ENCODE measurements around the gene RALB.

RALB gene

DNA sequence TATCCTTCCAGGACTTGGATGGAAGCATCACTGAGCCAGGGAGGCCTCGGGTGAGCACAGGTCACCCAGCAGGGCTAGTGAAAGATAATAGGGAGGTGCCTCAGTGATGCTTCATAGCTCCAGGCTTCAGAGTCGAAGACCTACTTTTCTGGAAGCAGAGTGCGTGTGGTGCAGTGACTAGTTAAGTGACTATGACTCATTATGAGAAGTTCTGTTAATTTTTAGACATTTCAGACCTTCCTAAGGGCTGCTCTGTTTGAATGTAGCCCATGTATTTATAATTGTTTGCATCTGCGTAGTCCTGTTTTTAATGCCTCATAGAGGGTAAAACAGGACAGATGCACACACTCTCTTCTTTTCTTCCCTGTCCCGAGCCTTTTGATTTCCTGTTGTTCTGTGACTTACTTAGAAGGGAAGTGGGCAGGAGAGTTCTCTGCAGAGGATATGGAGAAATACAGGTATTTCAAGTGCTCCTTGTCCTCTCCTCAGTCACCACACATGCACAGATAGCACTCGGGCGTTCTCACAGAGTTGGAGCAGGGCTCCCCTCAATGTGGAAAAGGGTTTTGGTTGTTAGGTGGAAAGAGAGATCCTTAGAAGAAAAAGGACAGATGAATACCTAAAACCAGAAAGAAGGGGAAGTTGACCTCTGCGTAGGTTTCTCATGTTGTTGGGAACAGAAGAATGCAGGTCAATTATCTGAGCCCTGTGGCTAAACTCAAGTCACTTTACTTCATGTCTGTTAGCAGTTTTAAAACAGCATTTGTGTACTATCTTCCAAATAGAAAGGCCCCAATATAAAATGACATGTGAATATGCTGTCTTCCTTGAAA lies 34.7 kb downstream of the RALB start:
- no peak overlapping the region for H3K4me3 ChIP-seq (ENCODE audit: low read depth, low read length)
- no peak for TF ChIP-seq CTCF (IDR thresholded peaks at IDR 0.05; ENCODE audit: borderline replicate concordance, insufficient read depth, low read depth, low read length)

- no peak overlapping the region for H3K4me3 ChIP-seq (ENCODE audit: low read depth, low read length)
- no peak for TF ChIP-seq CTCF (IDR thresholded peaks at IDR 0.05; ENCODE audit: borderline replicate concordance, insufficient read depth, low read depth, low read length)
Observed at GRCh38 chr2:120288016-120288373, 35.3 kb downstream of the RALB start.

GRCh38 chr2:120289221-120289906 lies 36.7 kb downstream of the RALB start:
- H3K4me3 ChIP-seq (ENCODE audit: low read depth, low read length), result no peak overlapping the region

GRCh38 chr2:120290737-120291136 lies 38.1 kb downstream of the RALB start:
- no peak for TF ChIP-seq CTCF (IDR thresholded peaks at IDR 0.05; ENCODE audit: borderline replicate concordance, insufficient read depth, low read depth, low read length)
- H3K4me3 ChIP-seq (ENCODE audit: low read depth, low read length), result no peak overlapping the region

More at GRCh38 chr2:120289221-120289906, 36.7 kb downstream of the RALB start:
- TF ChIP-seq CTCF (IDR thresholded peaks at IDR 0.05; ENCODE audit: borderline replicate concordance, insufficient read depth, low read depth, low read length), result peak; percentile 4; the same call in 1 of the 2 replicates

- no peak overlapping the region for H3K4me3 ChIP-seq (ENCODE audit: low read depth, low read length)
- TF ChIP-seq CTCF (IDR thresholded peaks at IDR 0.05; ENCODE audit: borderline replicate concordance, insufficient read depth, low read depth, low read length), result no peak
Observed at GRCh38 chr2:120291401-120292311, 39.0 kb downstream of the RALB start.

GRCh38 chr2:120293096-120294007 lies 40.7 kb downstream of the RALB start:
- no peak for TF ChIP-seq CTCF (IDR thresholded peaks at IDR 0.05; ENCODE audit: borderline replicate concordance, insufficient read depth, low read depth, low read length)
- H3K4me3 ChIP-seq (ENCODE audit: low read depth, low read length), result no peak overlapping the region

All from GM12875 (cell line).